ENCODE measurements around the gene BTBD9. TPM values are rescaled to one million over a fixed set of nuclear protein-coding genes. Genes with fewer than 3 reads are reported as not detected.
A peak's percentile ranks its signal among the peaks of the same experiment; 100 is the strongest.

The BTBD9 gene
- total RNA-seq, 1 experiment from 2014 or later: 8.9 TPM

GRCh38 chr6:38144365-38144945 is 495.3 kb downstream of the BTBD9 start:
- H3K27ac ChIP-seq (ENCODE audit: insufficient read length, low read depth, low read length): no peak overlapping the region
- no peak overlapping the region for H3T11ph ChIP-seq (ENCODE audit: low read length)
- H4K20me1 ChIP-seq (ENCODE audit: control insufficient read depth, insufficient read depth, insufficient read length): no peaks in the 10 kb centered on the region
- no peak overlapping the region for H2BK12ac ChIP-seq (ENCODE audit: insufficient read length, low read depth, low read length)
- no peaks in the 10 kb centered on the region; the same call in 1 of the 2 replicates for H3K4me1 ChIP-seq (ENCODE audit: insufficient read depth, low read length)
- no peaks in the 10 kb centered on the region for H3K27me3 ChIP-seq (ENCODE audit: insufficient read depth, low read length)
- Mint-ChIP-seq H3K27me3 (ENCODE audit: low read depth) (no peaks in the 10 kb centered on the region), H3K27ac (no peak overlapping the region; a peak in 1 of 7 replicates), H3K4me1 (peaks cover 58 to 65% of the 10 kb centered on the region in 2 experiments), H3K9me3 (no peaks in the 10 kb centered on the region), H3K36me3 (ENCODE audit: insufficient read depth in 1 of 3, low read depth in 3 of 3) (no peaks in the 10 kb centered on the region), H3K4me3 (no peak overlapping the region)
- H3K9ac ChIP-seq (ENCODE audit: extremely low read depth, insufficient read length, low read length): no peak overlapping the region
- H4K8ac ChIP-seq (replicated peaks; ENCODE audit: insufficient read length, low read depth, low read length): no peak overlapping the region
- WGBS (ENCODE audit: extremely low coverage, insufficient read length, low lambda C conversion rate): no CpG with 5 or more reads among the region's 5 CpGs
- no peak overlapping the region for H2BK120ac ChIP-seq (ENCODE audit: low read depth, low read length, poor library complexity, severe bottlenecking)
- H3K14ac ChIP-seq (ENCODE audit: insufficient read depth, low read length): no peak overlapping the region
- no peak overlapping the region for H2BK20ac ChIP-seq (ENCODE audit: low read depth, low read length, poor library complexity, severe bottlenecking)
- H3K23me2 ChIP-seq (ENCODE audit: insufficient read length, low read depth, low read length, poor library complexity, severe bottlenecking): no peaks in the 10 kb centered on the region
- H3K9me3 ChIP-seq (ENCODE audit: control insufficient read depth, low read depth, low read length): no peaks in the 10 kb centered on the region
- H2BK15ac ChIP-seq (ENCODE audit: low read depth, low read length): no peak overlapping the region
- no peak for DNase-seq
- H2AK5ac ChIP-seq (ENCODE audit: insufficient read length, low read length): no peak overlapping the region
- H4K5ac ChIP-seq (ENCODE audit: insufficient read length, low read depth, low read length): no peak overlapping the region
- H3K4me2 ChIP-seq (ENCODE audit: insufficient read depth, insufficient read length, low read length): no peak overlapping the region
- H3K79me1 ChIP-seq (ENCODE audit: insufficient read depth, low read depth, low read length, poor library complexity, severe bottlenecking): no peaks in the 10 kb centered on the region
- H2AFZ ChIP-seq (ENCODE audit: low read length): no peak overlapping the region
- H3K56ac ChIP-seq (ENCODE audit: insufficient read length, low read depth, low read length): no peak overlapping the region
- no peak overlapping the region for H4K91ac ChIP-seq (ENCODE audit: insufficient read length, low read depth, low read length)
- peak; percentile 32; the same call in 2 of the 3 replicates for TF ChIP-seq CTCF (conservative IDR thresholded peaks at IDR 0.05)
- no peak overlapping the region for H3K4ac ChIP-seq (ENCODE audit: low read depth, low read length)
- no peak overlapping the region for H3K18ac ChIP-seq (ENCODE audit: insufficient read length, low read depth, low read length)
- H2BK5ac ChIP-seq (ENCODE audit: insufficient read length, low read length): no peak overlapping the region
- H3K79me2 ChIP-seq (ENCODE audit: insufficient read depth, low read length): no peaks in the 10 kb centered on the region
- no peak overlapping the region for H3K23ac ChIP-seq (ENCODE audit: insufficient read length, low read depth, low read length)

Data from H9 (cell line).